Stimulated activated CD4-positive, alpha-beta T cell treated with anti-CD3 and anti-CD28 coated beads, TNF-alpha, amount 100 ng/mL, for 4 hours (primary cell): ENCODE measurements around the gene GPC5.
"Not testable (repeated sequence)": the region's sequence is repeated elsewhere in the genome, so short reads cannot be mapped to it uniquely, and the experiment has no call there.

ENCODE experiments used
- DNase-seq, 3 experiments: peaks; one replicate each; pipeline ENCODE4 v3.0.0-alpha.2; 2020; ENCODE audit warnings: low read depth in 3 of 3

GPC5 gene

GRCh38 chr13:92833071-92833470, 1434.7 kb downstream of the GPC5 start:
- DNase-seq = no peak

- DNase-seq = no peak
Observed at GRCh38 chr13:92836171-92836570, 1437.8 kb downstream of the GPC5 start.

DNA sequence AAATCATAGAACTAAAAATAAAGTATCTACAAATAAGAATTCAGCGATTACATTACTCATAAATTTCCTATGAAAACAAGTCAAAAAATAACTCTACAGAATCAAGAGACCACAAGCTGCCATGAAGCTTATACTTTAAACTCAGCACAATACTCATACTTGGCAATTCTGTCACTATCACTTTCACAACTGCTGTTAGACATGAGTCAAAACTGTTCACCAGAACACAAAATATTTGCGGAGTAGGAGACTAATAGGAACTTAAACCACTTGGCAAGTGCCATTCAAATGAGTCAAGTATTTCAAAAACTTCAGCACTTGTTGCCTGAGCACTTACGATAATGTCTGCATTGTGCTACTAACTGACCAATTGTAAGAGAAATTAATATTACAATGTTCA, 1440.4 kb downstream of the GPC5 start:
- no peak for DNase-seq

DNA sequence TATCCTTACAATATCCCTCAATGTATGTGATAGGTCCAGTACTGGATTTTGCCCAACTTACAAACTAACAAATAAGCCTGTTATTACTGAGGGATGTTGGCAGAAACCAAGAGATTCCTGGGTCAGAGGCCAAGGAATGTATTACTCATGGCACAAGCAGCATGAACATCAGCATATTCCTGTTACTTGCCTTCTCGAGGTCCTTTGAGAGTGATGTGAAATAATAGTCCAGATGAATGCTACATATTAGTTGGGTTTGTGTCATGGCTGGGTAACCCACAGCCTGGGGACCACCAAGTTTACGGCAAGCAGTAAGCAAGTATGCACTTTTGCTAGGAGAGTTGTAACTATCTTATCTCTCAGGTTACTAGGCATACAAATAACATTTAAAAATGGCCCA, 1443.7 kb downstream of the GPC5 start:
- no peak for DNase-seq

GRCh38 chr13:92843549-92843948, 1445.1 kb downstream of the GPC5 start:
- DNase-seq = no peak

- no peak for DNase-seq
Observed at GRCh38 chr13:92849381-92849780, 1451.0 kb downstream of the GPC5 start.

- no peak for DNase-seq
Observed at GRCh38 chr13:92864584-92865284, 1466.3 kb downstream of the GPC5 start.

- no peak for DNase-seq
Observed at GRCh38 chr13:92873029-92873428, 1474.6 kb downstream of the GPC5 start.

- no peak for DNase-seq
Observed at GRCh38 chr13:92886535-92887077, 1488.2 kb downstream of the GPC5 start.

- DNase-seq = no peak
Observed at GRCh38 chr13:92894447-92894846, 1496.0 kb downstream of the GPC5 start.

DNA sequence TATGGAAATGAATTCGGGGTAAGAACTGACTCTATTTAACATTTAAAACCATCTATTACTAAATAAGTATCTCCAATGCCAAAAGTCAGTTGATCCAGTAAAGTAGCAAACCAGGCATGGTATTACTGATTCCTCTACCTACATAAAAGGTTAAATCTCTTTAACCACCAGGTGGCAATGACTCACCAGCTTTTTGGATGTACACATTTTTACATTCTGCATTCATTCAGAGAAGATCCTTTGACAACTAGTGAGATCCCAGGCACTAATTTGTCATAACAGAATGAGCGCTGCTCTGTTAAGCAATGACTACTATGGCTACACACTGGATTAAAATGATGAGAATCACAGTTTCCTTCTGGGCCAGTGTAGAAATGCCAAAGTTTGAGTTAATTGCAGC, 1498.4 kb downstream of the GPC5 start:
- no peak for DNase-seq

- not testable (repeated sequence) for DNase-seq
Observed at GRCh38 chr13:92898946-92899345, 1500.5 kb downstream of the GPC5 start.

GRCh38 chr13:92900446-92900845, 1502.0 kb downstream of the GPC5 start:
- no peak for DNase-seq

- no peak for DNase-seq
Observed at GRCh38 chr13:92901739-92902138, 1503.3 kb downstream of the GPC5 start.

- no peak for DNase-seq
Observed at GRCh38 chr13:92912629-92913028, 1514.2 kb downstream of the GPC5 start.

GRCh38 chr13:92913840-92914239, 1515.4 kb downstream of the GPC5 start:
- DNase-seq = no peak
